Endothelial cell of umbilical vein (primary cell): Measurements from ENCODE around the gene ODAD3. TPM values are rescaled to one million over a fixed set of nuclear protein-coding genes. Genes with fewer than 3 reads are reported as not detected.

Experiments used
- BruUV-seq: library from RNA; stranded (reverse); fragments of 400-500 nt; replicated peaks from 2 replicates; lab custom pipeline; 2021; lab: Mats Ljungman, UMichigan
- CTCF ChIA-PET: fragments of 300-600, 350-600 bp; sonication (Branson Sonifier 250); formaldehyde crosslinking; loops from one replicate; lab custom pipeline; 2021; ENCODE audit warnings: antibody characterized with exemption, inconsistent platforms; lab: Charles Lee
- POLR2A ChIA-PET: fragments of 300-600, 350-600 bp; sonication (Branson Sonifier 250); formaldehyde crosslinking; loops from one replicate; lab custom pipeline; 2021; ENCODE audit warnings: antibody characterized with exemption, inconsistent platforms; lab: Charles Lee
- DNase-seq: peaks from one replicate; pipeline ENCODE4 v3.0.0-alpha.2; 2011; ENCODE audit warnings: low read depth, low spot score
- FAIRE-seq: peaks from 2 replicates; lab custom pipeline; 2011; peaks lifted over from hg19 to GRCh38; lab: Jason Lieb, UNC
- H2AFZ ChIP-seq: 2 replicates; pipeline ENCODE4 v1.6.0; 2012; ENCODE audit warnings: low read depth, low read length, control low read depth, inconsistent platforms
- H3K27ac ChIP-seq: 2 replicates; pipeline ENCODE4 v1.5.1; 2011; ENCODE audit warnings: low read depth, mild to moderate bottlenecking, control low read depth, low read length, moderate library complexity; ENCODE audit not compliant: insufficient read depth
- H3K27me3 ChIP-seq, 2 experiments: 2 replicates each; pipeline versions ENCODE4 v1.6.0 to v1.6.1; 2011; ENCODE audit warnings: low read length in 2 of 2, mixed read lengths in 1 of 2; ENCODE audit not compliant: control insufficient read depth in 2 of 2, insufficient read depth in 2 of 2
- H3K36me3 ChIP-seq, 2 experiments: 2 replicates in 1 of 2; 3 replicates in 1 of 2; pipeline ENCODE4 v1.5.1; 2011; ENCODE audit warnings: low read length in 2 of 2, mild to moderate bottlenecking in 1 of 2, moderate library complexity in 1 of 2; ENCODE audit not compliant: control insufficient read depth in 2 of 2, insufficient read depth in 2 of 2; ENCODE audit errors: extremely low read depth in 1 of 2
- H3K4me1 ChIP-seq: 3 replicates; pipeline ENCODE4 v1.5.1; 2011; ENCODE audit warnings: mild to moderate bottlenecking, low read length; ENCODE audit not compliant: control insufficient read depth, insufficient read depth; ENCODE audit errors: extremely low read depth
- H3K4me2 ChIP-seq: 2 replicates; pipeline ENCODE4 v1.6.1; 2011; ENCODE audit warnings: low read length, control low read depth, mixed read lengths; ENCODE audit not compliant: insufficient read depth
- H3K4me3 ChIP-seq, 3 experiments: fragments of 200-600 bp in 1 of 3; sonication (generic), shearing (Covaris generic) in 1 of 3; replicated peaks in 1 of 3; 2 replicates each; pipeline ENCODE4 v1.5.1; 2011 to 2016; ENCODE audit warnings: control low read depth in 3 of 3, low read length in 3 of 3, mild to moderate bottlenecking in 2 of 3, inconsistent platforms in 1 of 3, low read depth in 1 of 3, moderate library complexity in 1 of 3; ENCODE audit not compliant: insufficient read depth in 1 of 3
- H3K79me2 ChIP-seq: 2 replicates; pipeline ENCODE4 v1.6.0; 2012; ENCODE audit warnings: low read length, inconsistent platforms; ENCODE audit not compliant: control insufficient read depth, insufficient read depth
- H3K9ac ChIP-seq: replicated peaks from 2 replicates; pipeline ENCODE3; 2011; ENCODE audit warnings: low read length, control low read depth; ENCODE audit not compliant: insufficient read depth; ENCODE audit errors: extremely low read depth
- H3K9me1 ChIP-seq: replicated peaks from 3 replicates; pipeline ENCODE4 v1.6.0; 2011; ENCODE audit warnings: mild to moderate bottlenecking, low read length; ENCODE audit not compliant: control insufficient read depth, insufficient read depth; ENCODE audit errors: extremely low read depth
- H3K9me3 ChIP-seq: replicated peaks from 2 replicates; pipeline ENCODE4 v1.5.1; 2012; ENCODE audit warnings: low read length, inconsistent platforms; ENCODE audit not compliant: control insufficient read depth, insufficient read depth
- H4K20me1 ChIP-seq: replicated peaks from 2 replicates; pipeline ENCODE3; 2011; ENCODE audit warnings: mild to moderate bottlenecking, low read length; ENCODE audit not compliant: control insufficient read depth, insufficient read depth; ENCODE audit errors: extremely low read depth
- CTCF ChIP-seq, 2 donors: IDR thresholded peaks; 1 replicate in 1 of 2; 2 replicates in 1 of 2; pipeline ENCODE4 v1.5.1; 2011; ENCODE audit warnings: low read length in 2 of 2, mild to moderate bottlenecking in 2 of 2, moderate library complexity in 2 of 2, control low read depth in 1 of 2, inconsistent platforms in 1 of 2, low read depth in 1 of 2; ENCODE audit not compliant: insufficient read depth in 1 of 2; ENCODE audit errors: extremely low read depth in 1 of 2
- EZH2 ChIP-seq: IDR thresholded peaks from 2 replicates; pipeline ENCODE4 v1.6.1; 2012; ENCODE audit warnings: borderline replicate concordance, low read depth, mild to moderate bottlenecking, moderate library complexity, low read length, inconsistent platforms; ENCODE audit not compliant: severe bottlenecking
- FOS ChIP-seq: IDR thresholded peaks from 2 replicates; pipeline ENCODE4 v1.6.1; 2011; ENCODE audit warnings: mild to moderate bottlenecking, low read length, moderate library complexity, borderline replicate concordance; ENCODE audit not compliant: insufficient read depth
- GATA2 ChIP-seq: IDR thresholded peaks from 2 replicates; pipeline ENCODE4 v1.7.0; 2011; ENCODE audit warnings: low read depth, mild to moderate bottlenecking, moderate library complexity, mixed read lengths, low read length; ENCODE audit not compliant: insufficient read length, insufficient read depth
- MYC ChIP-seq: IDR thresholded peaks from one replicate; pipeline ENCODE4 v1.6.1; 2011; ENCODE audit warnings: mild to moderate bottlenecking, low read depth, low read length
- POLR2A ChIP-seq: IDR thresholded peaks from 2 replicates; pipeline ENCODE4 v1.6.1; 2012; ENCODE audit warnings: low read depth, mild to moderate bottlenecking, control low read depth, low read length
- POLR2AphosphoS5 ChIP-seq: IDR thresholded peaks from 2 replicates; pipeline ENCODE4 v1.6.1; 2012; ENCODE audit warnings: low read depth, mild to moderate bottlenecking, control low read depth, low read length, moderate library complexity; ENCODE audit not compliant: insufficient read depth
- dilution Hi-C: fragments of 300-500 bp; cut with MboI; formaldehyde crosslinking; loops from one replicate; pipeline ENCODE4 v1.15.0; 2019; ENCODE audit warnings: low sequenced_read_pairs; ENCODE audit not compliant: extremely low pct_ligation_motif_present
- intact Hi-C: fragments of 100-400 bp; cut with micrococcal nuclease; formaldehyde crosslinking; loops from one replicate; pipeline ENCODE4 v1.10.0; 2022
- polyA plus RNA-seq, 4 experiments: library from polyadenylated mRNA; depleted of rRNA in 3 of 4; stranded (reverse) in 3 of 4; unstranded in 1 of 4; fragments of >200 nt; gene quantifications; 2 replicates each; pipeline versions ENCODE4 v1.2.1 to v1.2.3, GENCODE V29; 2011 to 2012; ENCODE audit warnings: missing spikeins in 1 of 4
- total RNA-seq: library from RNA; stranded (reverse); gene quantifications from 2 replicates; pipeline ENCODE4 v1.2.3, GENCODE V29; 2021

Gene ODAD3
- total and polyA plus RNA-seq, 2 donors (not counting 3 experiments of a cell fraction or from before 2014, with no cell fraction given), result 0.14 to 0.97 TPM

- ChIA-PET CTCF (interaction anchor here (0.7 to 5.5 kb wide), 17 partner anchors 9 to 99 kb away, joined by 3 to 55 read pairs (median 5); partner anchors contain the start of genes CCDC159, ODAD3, PRKCSH and RAB3D), POLR2A (interaction anchor here (0.6 to 0.8 kb wide), 3 partner anchors 43 to 82 kb away, joined by 3 to 9 read pairs (median 6); no protein-coding TSS in a partner anchor)
- H3K36me3 ChIP-seq, result no peaks in the 10 kb centered on the region
- peak overlapping the region; percentile 67 for H3K4me2 ChIP-seq
- FAIRE-seq (peak; percentile 28), DNase-seq (peak; percentile 28)
- H2AFZ ChIP-seq, result peak overlapping the region; percentile 23
- dilution Hi-C loops (no loop called here), intact Hi-C loops (loop anchor here (5.0 kb wide), 1 partner anchor 39 kb away; no protein-coding TSS in a partner anchor)
- H3K9me3 ChIP-seq, result no peaks in the 10 kb centered on the region
- H3K79me2 ChIP-seq, result peaks cover 4% of the 10 kb centered on the region
- H3K27me3 ChIP-seq, result no peaks in the 10 kb centered on the region
- BruUV-seq, result no TSS peak
- H4K20me1 ChIP-seq, result no peaks in the 10 kb centered on the region
- H3K9ac ChIP-seq, result peak overlapping the region; percentile 17
- peak overlapping the region; percentile 7 to 46 (median 35) for H3K4me3 ChIP-seq
- H3K27ac ChIP-seq, result no peak overlapping the region
- TF ChIP-seq CTCF (IDR thresholded peaks at IDR 0.05; ENCODE audit: extremely low read depth in 1 of 2, insufficient read depth in 1 of 2, low read depth in 1 of 2, low read length in 2 of 2), result peak; percentile 72 to 87
- no peak for TF ChIP-seq FOS
- no peak for TF ChIP-seq POLR2A
- TF ChIP-seq MYC, result no peak
- no peak for TF ChIP-seq GATA2
- no peak for TF ChIP-seq EZH2
- no peak for TF ChIP-seq POLR2AphosphoS5
- peaks cover 28% of the 10 kb centered on the region for H3K4me1 ChIP-seq
- H3K9me1 ChIP-seq, result no peaks in the 10 kb centered on the region
These were observed 51.8 kb downstream of the ODAD3 start for GRCh38 chr19:11382898-11383705.
